Measurements from ENCODE around the gene EXOSC7. TPM values are rescaled to one million over a fixed set of nuclear protein-coding genes. Genes with fewer than 3 reads are reported as not detected.

The EXOSC7 gene
- total and polyA plus RNA-seq, 9 of the 15 experiments (the other 6 are each of a cell fraction or from before 2014, with no cell fraction given), result 88.5 to 237 (median 112) TPM

DNA sequence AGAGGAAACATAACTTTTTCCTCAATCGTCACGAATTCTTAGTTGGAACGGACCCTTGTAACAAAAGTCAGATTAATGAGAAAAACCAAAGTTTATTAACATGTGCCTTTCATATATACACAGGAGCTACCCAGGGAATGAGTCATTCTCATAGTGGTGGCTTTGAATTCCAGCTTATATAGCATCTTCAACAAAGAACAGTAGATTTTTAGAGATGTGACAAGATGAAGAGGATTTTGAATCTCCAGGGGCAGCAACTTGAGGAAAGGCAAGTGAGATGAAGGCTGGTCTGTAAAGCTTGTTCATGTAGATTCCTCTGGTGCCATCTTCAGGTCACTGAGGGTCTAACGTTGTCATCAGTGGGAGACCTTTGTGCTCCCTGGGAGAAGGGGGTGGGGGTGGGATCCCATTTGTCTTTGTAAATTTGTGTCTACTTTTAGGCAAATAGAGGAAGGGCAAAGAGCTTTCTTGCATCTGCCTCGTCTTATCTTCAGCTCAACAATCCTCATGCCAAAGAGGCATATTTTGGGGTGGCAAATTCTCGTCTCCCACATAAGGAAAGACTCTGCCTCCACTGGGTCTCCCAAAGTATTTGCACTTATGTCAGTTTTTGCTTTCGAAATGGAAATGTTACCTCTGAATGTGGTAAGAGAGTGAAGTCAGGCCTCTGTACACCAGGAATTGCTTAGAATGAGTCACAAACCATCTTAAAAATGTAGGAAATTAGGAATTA, 79.5 kb downstream of the EXOSC7 start (continued):
- TF ChIP-seq REST (IDR thresholded peaks at IDR 0.05; ENCODE audit: borderline replicate concordance) (peak; percentile 69), REST (CRISPR knock-in tag; IDR thresholded peaks at IDR 0.05; ENCODE audit: low read depth) (no peak), CBFA2T3 (IDR thresholded peaks at IDR 0.05) (no peak), ZNF239 (CRISPR knock-in tag; IDR thresholded peaks at IDR 0.05) (0 out of 2 replicates have a peak, but pooled peaks have one; percentile 8), BDP1 (IDR thresholded peaks at IDR 0.05; ENCODE audit: insufficient read depth, insufficient read length) (no peak), NKRF (IDR thresholded peaks at IDR 0.05; ENCODE audit: borderline replicate concordance) (no peak), ID3 (CRISPR knock-in tag; IDR thresholded peaks at IDR 0.05) (no peak), ID3 (tag; IDR thresholded peaks at IDR 0.05) (peak; percentile 68), MAFG (tag; conservative IDR thresholded peaks at IDR 0.05) (0 out of 2 replicates have a peak, but pooled peaks have one; percentile 7), PRDM10 (IDR thresholded peaks at IDR 0.05; ENCODE audit: partially characterized antibody) (no peak), MAZ (CRISPR knock-in tag; conservative IDR thresholded peaks at IDR 0.05 in 1 of 2, IDR thresholded peaks at IDR 0.05 in 1 of 2) (peak in 1 of 2 experiments; percentile 28; a peak in 1 of 4 replicates), ELF1 (tag; IDR thresholded peaks at IDR 0.05) (no peak), ZNF165 (CRISPR knock-in tag; IDR thresholded peaks at IDR 0.05; ENCODE audit: borderline replicate concordance) (no peak)

Data from K562 (cell line).